ENCODE results near the gene ULK3. TPM values are rescaled to one million over a fixed set of nuclear protein-coding genes. Genes with fewer than 3 reads are reported as not detected.
A peak's percentile ranks its signal among the peaks of the same experiment; 100 is the strongest.

Gene ULK3
- total and polyA plus RNA-seq, 2 donors: 26.0 to 59.4 TPM

GRCh38 chr15:74802862-74803447 is 40.0 kb downstream of the ULK3 start:
- Histone ChIP-seq H3K4me3 (ENCODE audit: low read length in 2 of 2) (no peak overlapping the region), H3K9me3 (ENCODE audit: control insufficient read depth in 2 of 2, insufficient read depth in 1 of 2, low read length in 1 of 2) (no peaks in the 10 kb centered on the region), H3K4me1 (ENCODE audit: control insufficient read depth in 2 of 2, insufficient read depth in 2 of 2, low read length in 2 of 2) (peaks cover 0 to 26% of the 10 kb centered on the region in 2 donors), H3K27me3 (ENCODE audit: control insufficient read depth in 2 of 2, insufficient read depth in 1 of 2, low read length in 1 of 2) (no peaks in the 10 kb centered on the region), H3K27ac (ENCODE audit: low read depth in 1 of 2, low read length in 1 of 2) (no peak overlapping the region), H3K36me3 (ENCODE audit: control insufficient read depth in 2 of 2, insufficient read depth in 2 of 2, low read length in 1 of 2) (peaks cover 61 to 72% of the 10 kb centered on the region in 2 donors)
- no peak for DNase-seq (ENCODE audit: low read depth in 6 of 9, low spot score in 9 of 9)
- 96% methylated on average over 31 of the region's 31 CpGs for WGBS

GRCh38 chr15:74802290-74802689 is 40.7 kb downstream of the ULK3 start:
- no peak for DNase-seq (ENCODE audit: low read depth in 6 of 9, low spot score in 9 of 9)
- Histone ChIP-seq H3K9me3 (ENCODE audit: control insufficient read depth in 2 of 2, insufficient read depth in 1 of 2, low read length in 1 of 2) (no peaks in the 10 kb centered on the region), H3K4me3 (ENCODE audit: low read length in 2 of 2) (no peak overlapping the region), H3K36me3 (ENCODE audit: control insufficient read depth in 2 of 2, insufficient read depth in 2 of 2, low read length in 1 of 2) (peaks cover 61 to 72% of the 10 kb centered on the region in 2 donors), H3K4me1 (ENCODE audit: control insufficient read depth in 2 of 2, insufficient read depth in 2 of 2, low read length in 2 of 2) (peaks cover 0 to 32% of the 10 kb centered on the region in 2 donors), H3K27me3 (ENCODE audit: control insufficient read depth in 2 of 2, insufficient read depth in 1 of 2, low read length in 1 of 2) (no peaks in the 10 kb centered on the region), H3K27ac (ENCODE audit: low read depth in 1 of 2, low read length in 1 of 2) (no peak overlapping the region)
- WGBS: 96% methylated on average over 20 of the region's 20 CpGs

- Histone ChIP-seq H3K27ac (ENCODE audit: low read depth in 1 of 2, low read length in 1 of 2) (no peak overlapping the region), H3K4me3 (ENCODE audit: low read length in 2 of 2) (no peak overlapping the region), H3K36me3 (ENCODE audit: control insufficient read depth in 2 of 2, insufficient read depth in 2 of 2, low read length in 1 of 2) (peaks cover 61 to 72% of the 10 kb centered on the region in 2 donors), H3K27me3 (ENCODE audit: control insufficient read depth in 2 of 2, insufficient read depth in 1 of 2, low read length in 1 of 2) (no peaks in the 10 kb centered on the region), H3K9me3 (ENCODE audit: control insufficient read depth in 2 of 2, insufficient read depth in 1 of 2, low read length in 1 of 2) (no peaks in the 10 kb centered on the region), H3K4me1 (ENCODE audit: control insufficient read depth in 2 of 2, insufficient read depth in 2 of 2, low read length in 2 of 2) (peaks cover 0 to 32% of the 10 kb centered on the region in 2 donors)
- DNase-seq (ENCODE audit: low read depth in 6 of 9, low spot score in 9 of 9): no peak
- WGBS: 94% methylated on average over 18 of the region's 18 CpGs
These were observed 41.5 kb downstream of the ULK3 start for GRCh38 chr15:74801311-74801997.

GRCh38 chr15:74800559-74801094 is 42.3 kb downstream of the ULK3 start:
- DNase-seq (ENCODE audit: low read depth in 6 of 9, low spot score in 9 of 9): no peak
- no peaks in the 10 kb centered on the region for H3K27me3 ChIP-seq (ENCODE audit: control insufficient read depth in 2 of 2, insufficient read depth in 1 of 2, low read length in 1 of 2)
- H3K27ac ChIP-seq (ENCODE audit: low read depth in 1 of 2, low read length in 1 of 2): no peak overlapping the region
- H3K4me3 ChIP-seq (ENCODE audit: low read length in 2 of 2): no peak overlapping the region
- H3K4me1 ChIP-seq (ENCODE audit: control insufficient read depth in 2 of 2, insufficient read depth in 2 of 2, low read length in 2 of 2): peaks cover 0 to 32% of the 10 kb centered on the region in 2 donors
- 96% methylated on average over 20 of the region's 20 CpGs for WGBS
- H3K9me3 ChIP-seq (ENCODE audit: control insufficient read depth in 2 of 2, insufficient read depth in 1 of 2, low read length in 1 of 2): no peaks in the 10 kb centered on the region
- peaks cover 61 to 72% of the 10 kb centered on the region in 2 donors for H3K36me3 ChIP-seq (ENCODE audit: control insufficient read depth in 2 of 2, insufficient read depth in 2 of 2, low read length in 1 of 2)

- no peaks in the 10 kb centered on the region for H3K27me3 ChIP-seq (ENCODE audit: control insufficient read depth in 2 of 2, insufficient read depth in 1 of 2, low read length in 1 of 2)
- H3K36me3 ChIP-seq (ENCODE audit: control insufficient read depth in 2 of 2, insufficient read depth in 2 of 2, low read length in 1 of 2): peaks cover 63 to 73% of the 10 kb centered on the region in 2 donors
- 54% methylated on average over 18 of the region's 18 CpGs for WGBS
- peak in 5 of 9 donors; percentile 59 to 82 (median 79) for DNase-seq (ENCODE audit: low read depth in 6 of 9, low spot score in 9 of 9)
- peak overlapping the region; percentile 32 to 73 for H3K27ac ChIP-seq (ENCODE audit: low read depth in 1 of 2, low read length in 1 of 2)
- H3K9me3 ChIP-seq (ENCODE audit: control insufficient read depth in 2 of 2, insufficient read depth in 1 of 2, low read length in 1 of 2): no peaks in the 10 kb centered on the region
- peaks cover 0 to 37% of the 10 kb centered on the region in 2 donors for H3K4me1 ChIP-seq (ENCODE audit: control insufficient read depth in 2 of 2, insufficient read depth in 2 of 2, low read length in 2 of 2)
- H3K4me3 ChIP-seq (ENCODE audit: low read length in 2 of 2): no peak overlapping the region
These were observed 42.9 kb downstream of the ULK3 start for GRCh38 chr15:74799856-74800558.

- no peak overlapping the region for H3K4me3 ChIP-seq (ENCODE audit: low read length in 2 of 2)
- DNase-seq (ENCODE audit: low read depth in 6 of 9, low spot score in 9 of 9): peak in 2 of 9 donors; percentile 11 to 61
- H3K4me1 ChIP-seq (ENCODE audit: control insufficient read depth in 2 of 2, insufficient read depth in 2 of 2, low read length in 2 of 2): peaks cover 0 to 43% of the 10 kb centered on the region in 2 donors
- no peaks in the 10 kb centered on the region for H3K27me3 ChIP-seq (ENCODE audit: control insufficient read depth in 2 of 2, insufficient read depth in 1 of 2, low read length in 1 of 2)
- H3K27ac ChIP-seq (ENCODE audit: low read depth in 1 of 2, low read length in 1 of 2): peak overlapping the region; percentile 32 to 73
- H3K9me3 ChIP-seq (ENCODE audit: control insufficient read depth in 2 of 2, insufficient read depth in 1 of 2, low read length in 1 of 2): no peaks in the 10 kb centered on the region
- peaks cover 67 to 71% of the 10 kb centered on the region in 2 donors for H3K36me3 ChIP-seq (ENCODE audit: control insufficient read depth in 2 of 2, insufficient read depth in 2 of 2, low read length in 1 of 2)
- WGBS: 93% methylated on average over 16 of the region's 16 CpGs
These were observed 43.6 kb downstream of the ULK3 start for GRCh38 chr15:74799255-74799855.

- no peaks in the 10 kb centered on the region for H3K27me3 ChIP-seq (ENCODE audit: control insufficient read depth in 2 of 2, insufficient read depth in 1 of 2, low read length in 1 of 2)
- no peak overlapping the region for H3K4me3 ChIP-seq (ENCODE audit: low read length in 2 of 2)
- H3K9me3 ChIP-seq (ENCODE audit: control insufficient read depth in 2 of 2, insufficient read depth in 1 of 2, low read length in 1 of 2): no peaks in the 10 kb centered on the region
- no peak for DNase-seq (ENCODE audit: low read depth in 6 of 9, low spot score in 9 of 9)
- peaks cover 61 to 65% of the 10 kb centered on the region in 2 donors for H3K36me3 ChIP-seq (ENCODE audit: control insufficient read depth in 2 of 2, insufficient read depth in 2 of 2, low read length in 1 of 2)
- 89% methylated on average over 25 of the region's 25 CpGs for WGBS
- peak overlapping the region; percentile 3 to 46 for H3K27ac ChIP-seq (ENCODE audit: low read depth in 1 of 2, low read length in 1 of 2)
- peaks cover 0 to 47% of the 10 kb centered on the region in 2 donors for H3K4me1 ChIP-seq (ENCODE audit: control insufficient read depth in 2 of 2, insufficient read depth in 2 of 2, low read length in 2 of 2)
These were observed 44.3 kb downstream of the ULK3 start for GRCh38 chr15:74798388-74799254.

GRCh38 chr15:74795966-74796625 is 46.9 kb downstream of the ULK3 start:
- Histone ChIP-seq H3K9me3 (ENCODE audit: control insufficient read depth in 2 of 2, insufficient read depth in 1 of 2, low read length in 1 of 2) (peaks cover 0 to 3% of the 10 kb centered on the region in 2 donors), H3K27me3 (ENCODE audit: control insufficient read depth in 2 of 2, insufficient read depth in 1 of 2, low read length in 1 of 2) (no peaks in the 10 kb centered on the region), H3K4me1 (ENCODE audit: control insufficient read depth in 2 of 2, insufficient read depth in 2 of 2, low read length in 2 of 2) (peaks cover 10 to 70% of the 10 kb centered on the region in 2 donors), H3K27ac (ENCODE audit: low read depth in 1 of 2, low read length in 1 of 2) (no peak overlapping the region), H3K4me3 (ENCODE audit: low read length in 2 of 2) (no peak overlapping the region), H3K36me3 (ENCODE audit: control insufficient read depth in 2 of 2, insufficient read depth in 2 of 2, low read length in 1 of 2) (peaks cover 35 to 54% of the 10 kb centered on the region in 2 donors)
- 88% methylated on average over 14 of the region's 14 CpGs for WGBS
- DNase-seq (ENCODE audit: low read depth in 6 of 9, low spot score in 9 of 9): peak in 1 of 9 donors; percentile 45

All from thymus (tissue), 11 donors.